HG03066 (cell line): Measurements from ENCODE around the gene MAP4K4.

Source experiments
- ATAC-seq: cut with Tn5 transposase; IDR thresholded peaks from one replicate; pipeline ENCODE4 v1.9.1; 2021; ENCODE audit warnings: low read depth; ENCODE audit not compliant: unreplicated experiment

Gene MAP4K4

DNA sequence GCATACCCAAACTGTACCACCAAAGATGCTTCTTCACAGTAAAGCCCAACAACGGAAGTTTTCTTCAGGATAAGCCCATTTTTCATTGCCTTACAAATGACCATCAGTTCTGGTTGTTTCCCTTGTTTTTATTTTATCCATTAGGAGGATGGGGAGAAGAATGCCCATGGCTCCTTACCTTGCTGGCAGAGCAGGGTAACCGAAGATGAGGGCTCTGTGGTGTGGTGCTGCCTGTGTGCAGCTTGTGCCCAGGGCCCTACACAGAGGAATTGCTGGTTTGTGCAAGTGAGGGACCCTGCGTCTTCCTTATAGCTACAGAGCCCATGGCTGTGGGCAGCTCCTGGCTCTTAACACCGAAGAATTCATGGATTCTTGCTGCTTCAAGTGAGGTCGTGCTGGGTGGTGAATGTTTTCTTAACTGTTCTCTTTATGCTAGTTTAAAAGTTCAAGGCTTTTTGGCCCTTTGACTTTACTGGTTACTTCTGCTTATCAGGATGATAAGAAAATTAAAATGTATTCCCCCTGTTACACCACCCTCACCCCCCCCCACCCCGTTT is 110.6 kb downstream of the MAP4K4 start:
- no peak for ATAC-seq

DNA sequence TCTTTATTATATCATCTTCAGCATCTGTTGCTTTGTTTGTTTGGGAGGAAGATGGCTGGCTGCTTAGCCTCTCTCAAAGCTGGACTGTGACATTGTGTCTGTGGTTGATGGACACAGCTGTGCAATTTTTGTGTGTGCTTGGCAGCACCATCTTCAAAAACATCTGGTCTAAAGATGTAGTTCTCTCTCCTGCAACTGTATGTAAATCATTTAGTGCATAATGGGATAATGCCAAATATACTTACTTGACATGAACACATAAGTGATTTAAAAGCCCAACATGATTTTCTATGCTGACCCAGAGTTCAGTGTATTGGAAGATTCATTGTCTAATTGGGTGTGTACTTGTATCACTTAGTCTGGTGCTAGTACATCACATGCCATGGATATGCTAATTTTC is 112.2 kb downstream of the MAP4K4 start:
- no peak for ATAC-seq

DNA sequence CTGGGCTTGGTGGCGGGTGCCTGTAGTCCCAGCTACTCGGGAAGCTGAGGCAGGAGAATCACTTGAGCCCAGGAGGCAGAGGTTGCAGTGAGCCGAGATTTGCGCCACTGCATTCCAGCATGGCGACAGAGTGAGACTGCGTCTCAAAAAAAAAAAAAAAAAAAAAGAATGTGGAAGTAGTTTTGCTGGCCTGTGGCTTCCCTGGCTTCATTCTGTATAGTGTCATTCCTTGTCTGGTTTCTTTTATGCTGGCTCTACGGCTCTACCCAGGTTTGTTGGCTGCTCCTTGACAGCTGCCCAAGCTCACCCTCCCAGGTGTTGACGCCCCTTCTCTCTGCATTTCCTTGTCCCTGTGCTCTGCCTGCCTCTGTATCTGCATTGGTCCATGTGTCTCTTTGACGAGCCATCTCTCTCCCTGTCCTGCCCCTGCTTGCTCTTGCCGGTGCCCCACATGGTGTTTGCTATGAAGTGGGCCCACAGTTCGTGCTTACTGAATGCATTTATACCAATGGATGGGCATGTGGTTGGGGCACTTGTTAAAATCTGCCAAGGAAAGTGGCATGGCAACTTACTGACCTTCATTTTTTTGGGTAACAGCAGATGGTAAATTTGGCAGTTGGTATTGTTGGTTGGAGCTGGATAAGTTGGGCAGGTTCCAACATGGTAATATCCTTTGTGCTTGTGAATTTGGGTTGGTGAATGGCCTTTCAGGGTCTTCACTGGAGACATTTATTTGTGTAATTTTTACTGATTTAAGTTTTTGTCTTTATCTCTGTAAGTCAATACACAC is 113.9 kb downstream of the MAP4K4 start:
- no peak for ATAC-seq

DNA sequence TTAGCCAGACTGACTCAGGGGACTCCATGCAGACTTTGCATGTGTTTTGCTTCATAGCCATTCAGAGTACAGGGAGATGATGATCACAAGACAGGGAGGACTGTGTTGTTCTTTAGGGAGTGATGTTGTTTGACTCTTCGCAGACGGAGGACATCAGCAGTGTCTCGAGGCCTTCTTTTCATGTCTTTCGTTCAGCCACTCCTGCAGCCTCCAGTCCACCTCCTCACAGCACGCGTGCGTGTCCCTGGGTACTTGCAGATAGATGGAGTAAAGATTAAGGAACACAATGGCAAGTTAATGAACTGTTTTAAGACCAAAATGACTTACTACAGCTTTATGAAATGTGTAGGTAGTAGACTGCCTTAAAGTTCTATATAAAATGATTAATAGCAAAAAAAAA is 114.7 kb downstream of the MAP4K4 start:
- ATAC-seq: no peak

DNA sequence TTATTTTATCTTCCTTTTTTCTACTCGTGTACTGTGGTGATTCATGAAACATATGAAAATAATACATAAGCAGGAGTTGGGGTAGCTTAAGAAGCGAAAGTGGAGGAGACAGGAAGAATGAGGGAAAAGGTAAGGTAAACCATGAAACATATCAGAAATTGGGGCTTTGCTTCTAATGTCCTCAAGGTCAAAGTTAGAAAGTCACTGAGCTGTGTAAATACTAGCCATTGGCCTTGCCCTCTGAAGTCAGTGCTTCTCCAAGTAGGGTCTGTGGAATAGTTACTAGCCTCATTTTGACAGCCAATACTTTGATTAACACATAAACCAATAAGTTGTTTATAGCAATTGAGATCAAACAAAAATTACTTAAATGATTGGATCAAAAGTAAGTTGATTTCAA is 117.2 kb downstream of the MAP4K4 start:
- no peak for ATAC-seq

DNA sequence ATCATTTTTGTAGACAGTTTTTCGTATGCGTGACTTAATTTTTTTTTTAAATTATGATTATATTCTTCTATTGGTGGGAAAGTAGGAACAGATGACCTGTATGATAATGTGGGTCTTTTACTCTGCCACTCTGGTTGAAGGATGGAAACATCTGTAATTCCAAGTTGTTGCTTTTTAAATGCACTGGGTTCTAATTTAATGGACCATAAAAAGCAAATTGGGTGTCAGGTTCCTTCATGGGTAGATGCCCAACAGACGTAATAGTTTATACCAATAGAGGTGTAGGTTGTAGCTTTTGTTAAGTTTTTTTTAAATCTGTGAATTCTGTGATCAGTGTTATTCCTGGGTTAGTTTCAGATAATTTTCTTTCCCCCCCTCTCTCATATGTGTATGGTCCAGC is 117.6 kb downstream of the MAP4K4 start:
- no peak for ATAC-seq

DNA sequence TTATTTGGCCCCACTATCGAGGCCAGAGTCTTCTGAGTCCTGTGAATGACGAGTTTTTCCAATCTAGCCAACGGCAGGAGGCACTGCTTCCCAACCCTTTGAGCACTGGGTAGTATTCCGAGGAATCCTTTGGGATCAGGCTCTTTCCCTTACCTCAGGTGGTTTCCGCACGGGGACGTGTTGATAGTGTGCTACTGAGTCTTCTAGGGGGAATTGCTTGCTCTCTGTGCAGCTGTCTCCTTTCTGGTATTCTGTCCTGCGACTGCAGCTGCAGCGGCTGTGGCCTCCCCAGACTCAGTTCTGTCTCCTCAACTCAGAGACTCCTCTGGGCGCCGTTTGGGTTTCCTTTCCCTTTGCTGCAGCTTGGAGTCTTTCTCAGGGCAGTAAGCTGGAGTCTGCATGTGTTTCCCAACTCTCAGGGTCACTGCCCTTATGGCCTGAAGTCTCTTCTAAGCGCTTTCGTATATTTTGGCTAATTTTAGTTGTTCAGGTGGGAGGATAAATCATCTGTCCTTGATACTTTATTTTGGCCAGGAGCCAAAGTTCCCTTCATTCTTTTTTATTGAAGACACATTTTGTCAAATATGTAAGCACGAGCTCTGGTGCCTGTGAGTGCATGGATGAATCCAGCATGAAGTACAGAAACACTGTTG is 118.4 kb downstream of the MAP4K4 start:
- no peak for ATAC-seq

DNA sequence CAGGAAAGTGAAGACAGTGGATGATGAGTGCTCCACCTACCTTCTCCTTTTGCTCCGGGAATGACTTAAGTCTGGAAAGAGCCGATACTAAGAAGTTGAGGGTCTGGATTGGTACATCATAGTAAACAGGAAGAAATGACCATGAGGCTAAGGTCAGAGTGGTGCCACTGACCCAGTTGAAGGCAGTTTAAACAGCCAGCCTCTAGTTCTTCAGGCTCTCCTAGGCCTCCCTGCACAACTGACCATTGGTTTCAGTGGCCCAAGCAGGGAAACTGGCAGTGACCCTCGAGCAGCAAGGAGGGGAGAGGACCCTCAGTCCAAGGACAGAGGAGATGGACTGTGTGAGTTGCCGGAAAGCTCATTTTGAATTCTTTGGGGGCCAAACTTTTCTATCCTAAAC is 119.1 kb downstream of the MAP4K4 start:
- no peak for ATAC-seq

DNA sequence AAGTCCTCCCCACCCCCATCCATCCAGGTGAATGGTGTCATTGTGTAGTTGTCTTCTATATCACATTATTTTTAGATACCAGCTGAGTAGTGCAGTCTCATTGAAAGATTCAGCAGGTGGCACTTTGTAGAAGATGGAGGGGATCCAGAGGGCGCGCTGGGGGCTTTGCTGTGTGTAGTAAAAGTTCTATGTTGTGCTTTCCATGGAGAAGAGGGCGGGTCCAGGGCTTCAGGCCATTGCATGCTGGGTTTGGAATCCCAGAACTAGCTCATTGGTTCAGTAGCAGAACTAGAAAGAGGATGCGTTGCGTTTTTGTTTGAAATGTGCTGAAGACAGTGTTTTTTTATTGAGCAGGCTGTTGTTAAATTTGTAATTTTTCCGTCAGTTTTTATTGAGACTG is 120.0 kb downstream of the MAP4K4 start:
- no peak for ATAC-seq

DNA sequence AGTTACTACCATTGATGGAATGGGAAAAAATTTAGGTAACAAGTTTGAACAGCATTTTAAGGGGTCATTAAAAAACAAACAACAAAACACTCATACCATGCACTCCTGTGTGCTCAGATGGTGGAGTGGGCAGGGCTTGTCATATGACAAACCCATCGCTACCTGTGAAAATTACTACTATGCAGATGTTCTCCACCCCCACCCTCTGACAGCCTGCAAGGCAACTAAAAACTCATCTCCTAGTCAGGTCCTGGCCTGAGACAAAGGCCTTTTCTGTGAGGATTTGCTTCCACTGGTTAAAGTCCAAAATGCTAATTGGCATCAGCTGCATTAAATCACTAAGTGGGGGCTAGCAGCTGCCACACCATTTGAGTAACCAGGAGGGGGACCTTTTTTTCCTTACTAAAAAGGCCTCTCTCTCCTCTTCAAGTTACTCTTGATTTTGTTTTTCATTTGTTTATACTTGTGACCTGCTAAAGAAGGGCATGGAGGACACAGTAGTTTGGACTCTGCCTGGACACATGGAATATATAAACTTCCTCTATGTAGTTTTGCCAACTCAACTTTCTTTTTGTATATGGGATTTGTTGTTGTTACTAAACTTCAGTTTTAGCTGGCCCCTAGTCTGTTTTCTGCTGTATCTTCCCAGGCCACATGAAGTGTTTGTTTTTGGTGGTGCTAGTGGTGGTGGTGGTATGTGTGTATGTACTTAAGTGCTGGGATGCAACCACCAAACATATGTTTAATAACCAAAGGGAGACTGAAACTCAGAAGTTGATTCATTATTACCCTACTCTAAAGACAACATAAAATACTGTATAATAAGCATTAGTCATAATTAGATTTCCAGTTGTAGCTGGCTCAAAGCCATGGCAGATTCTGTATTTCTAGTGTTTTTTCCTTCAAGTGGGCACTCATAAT is 121.3 kb downstream of the MAP4K4 start:
- no peak for ATAC-seq

DNA sequence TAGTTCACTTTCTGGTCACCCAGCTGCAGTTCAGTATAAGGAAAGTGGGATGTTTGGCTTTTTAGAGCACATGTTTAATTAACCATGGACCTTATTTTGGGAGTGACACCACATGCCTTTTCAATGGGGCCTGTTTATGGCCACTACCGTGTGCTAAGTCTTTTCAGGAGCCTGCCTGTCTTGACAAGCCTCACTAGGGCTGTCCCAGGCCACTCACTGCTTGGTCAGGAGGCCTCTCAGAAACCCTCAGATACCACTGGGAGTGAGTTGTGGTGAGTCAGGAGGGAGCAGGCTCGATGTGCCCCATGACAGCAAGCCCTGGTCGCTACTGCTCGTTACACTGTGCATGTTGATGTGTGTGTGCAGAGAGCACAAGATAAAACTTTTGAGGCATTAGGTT is 123.0 kb downstream of the MAP4K4 start:
- ATAC-seq: no peak

DNA sequence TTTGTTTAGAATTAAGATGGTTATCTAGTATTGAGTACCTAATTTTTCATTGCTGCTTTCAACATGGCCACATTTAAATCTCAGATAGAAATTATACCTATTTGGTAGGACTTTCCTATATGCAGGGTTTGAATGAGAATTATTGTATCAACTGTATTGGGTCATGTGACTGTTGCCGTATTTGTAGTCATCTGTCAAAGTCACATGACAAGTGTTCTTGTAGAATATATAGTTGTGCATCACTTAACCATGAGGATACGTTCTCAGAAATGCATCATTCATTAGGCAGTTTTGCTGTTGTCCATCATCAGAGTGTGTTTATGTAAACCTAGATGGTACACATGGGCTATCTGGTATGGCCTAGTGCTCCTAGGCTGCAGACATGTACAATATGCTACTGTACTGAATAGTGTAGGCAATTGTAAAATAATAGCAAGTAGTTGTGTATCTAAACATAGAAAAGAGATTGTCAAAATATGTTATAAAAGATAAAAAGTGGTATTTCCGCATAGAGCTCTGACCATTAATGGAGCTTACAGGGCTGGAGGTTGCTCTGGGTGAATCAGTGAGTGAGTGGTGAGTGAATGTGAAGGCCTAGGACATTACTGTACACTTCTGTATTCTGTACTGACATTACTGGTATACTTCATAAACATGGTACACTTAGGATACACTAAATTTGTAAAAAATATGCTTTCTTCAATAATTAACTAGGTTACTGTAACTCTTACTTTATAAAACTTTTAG is 123.7 kb downstream of the MAP4K4 start:
- ATAC-seq: no peak

DNA sequence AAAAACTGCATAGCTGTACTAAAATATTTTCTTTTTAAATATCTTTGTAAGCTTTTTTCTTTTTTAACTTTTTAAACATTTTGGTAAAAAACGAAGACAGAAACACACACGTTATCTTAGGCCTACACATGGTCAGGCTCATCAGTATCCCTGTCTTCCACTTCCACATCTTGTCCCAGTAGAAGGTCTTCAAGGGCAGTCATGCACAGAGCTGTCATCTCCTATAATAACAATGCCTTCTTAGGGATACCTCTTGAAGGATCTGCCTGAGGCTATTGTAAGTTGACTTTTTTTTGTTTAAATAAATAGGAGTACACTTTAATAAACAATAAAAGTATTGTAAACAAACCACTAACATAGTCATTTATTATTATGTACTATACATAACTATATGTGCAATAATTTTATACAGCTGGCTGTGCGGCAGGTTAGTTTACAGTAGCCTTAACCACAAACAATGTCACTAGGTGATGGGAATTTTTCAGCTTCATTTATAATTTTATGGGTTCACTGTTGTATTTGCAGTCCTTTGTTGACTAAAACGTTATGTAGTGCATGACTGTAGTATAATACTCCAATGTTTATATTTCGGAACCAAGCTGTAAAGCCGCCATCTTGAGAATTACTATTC is 124.4 kb downstream of the MAP4K4 start:
- ATAC-seq: no peak

DNA sequence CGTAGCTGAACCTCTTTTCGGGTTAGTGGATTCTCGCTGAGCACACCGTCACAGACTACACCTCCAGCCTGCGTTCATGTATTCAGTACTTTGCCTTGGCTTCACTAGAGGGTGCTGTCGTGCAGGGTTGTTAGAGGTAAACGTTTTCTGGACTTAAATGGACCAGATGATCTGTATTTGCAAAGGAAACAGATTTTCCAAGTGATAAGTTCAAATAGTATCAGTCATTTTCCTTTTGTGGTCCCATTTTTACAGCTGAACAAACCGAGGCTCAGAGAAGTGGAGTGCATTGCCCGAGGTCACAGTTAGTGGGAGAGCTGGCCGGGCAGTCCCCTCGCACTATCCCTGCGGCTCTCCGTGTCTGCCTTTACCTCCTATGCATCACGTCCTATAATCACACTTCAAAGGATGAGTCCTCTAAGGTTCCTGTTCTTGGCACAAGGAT is 125.9 kb downstream of the MAP4K4 start:
- peak; percentile 85 for ATAC-seq

DNA sequence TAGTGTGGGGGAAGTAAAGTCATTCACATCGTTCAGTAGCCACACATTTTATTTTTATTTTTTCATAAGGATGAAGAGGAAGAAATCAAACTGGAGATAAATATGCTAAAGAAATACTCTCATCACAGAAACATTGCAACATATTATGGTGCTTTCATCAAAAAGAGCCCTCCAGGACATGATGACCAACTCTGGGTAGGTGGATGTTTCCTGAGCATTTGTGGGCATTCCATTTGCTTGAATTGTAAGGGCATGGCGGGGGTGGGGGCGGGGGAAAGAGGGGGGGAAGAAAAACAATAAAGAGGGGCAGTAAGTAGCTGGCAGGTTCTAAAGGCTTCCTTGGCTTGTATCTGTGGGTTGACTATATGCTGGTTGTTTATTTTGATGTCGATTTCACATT is 126.4 kb downstream of the MAP4K4 start:
- no peak for ATAC-seq

DNA sequence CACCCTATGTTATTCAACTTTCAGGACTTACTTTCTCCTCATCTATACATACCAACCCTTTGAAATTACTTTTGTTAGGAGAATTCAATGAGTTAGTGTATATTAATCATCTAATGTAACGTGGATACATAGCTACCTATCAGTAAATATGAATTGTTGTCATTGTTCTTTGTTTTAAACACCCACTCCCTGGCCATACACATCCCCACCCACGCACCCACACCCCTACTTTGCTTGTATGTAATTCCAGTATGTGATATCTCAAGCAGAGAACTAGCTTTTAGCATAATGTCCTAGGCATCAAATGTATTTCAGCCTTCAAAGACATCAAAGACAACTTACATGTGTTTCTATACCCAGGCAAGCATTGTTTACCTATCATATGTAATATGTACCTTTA is 129.2 kb downstream of the MAP4K4 start:
- ATAC-seq: no peak

DNA sequence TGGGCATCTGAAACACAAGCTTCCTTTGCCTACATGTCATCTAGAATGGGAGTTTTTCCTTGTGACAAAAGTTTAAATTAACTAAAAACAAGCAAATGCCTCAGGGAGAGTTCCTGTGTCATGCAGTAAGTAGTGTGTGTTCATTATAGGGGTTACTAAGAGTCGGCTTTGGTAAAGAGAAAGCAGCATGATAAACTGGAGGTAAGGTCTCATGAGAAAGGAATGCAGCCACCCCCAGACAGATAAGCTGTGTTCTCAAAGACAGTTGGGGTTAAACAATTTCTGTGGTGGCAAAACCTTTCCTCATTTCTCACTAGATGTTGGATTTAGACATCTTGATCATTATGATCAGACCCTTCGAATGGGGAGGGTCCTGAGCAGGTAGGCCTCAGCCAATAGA is 129.7 kb downstream of the MAP4K4 start:
- ATAC-seq: no peak

DNA sequence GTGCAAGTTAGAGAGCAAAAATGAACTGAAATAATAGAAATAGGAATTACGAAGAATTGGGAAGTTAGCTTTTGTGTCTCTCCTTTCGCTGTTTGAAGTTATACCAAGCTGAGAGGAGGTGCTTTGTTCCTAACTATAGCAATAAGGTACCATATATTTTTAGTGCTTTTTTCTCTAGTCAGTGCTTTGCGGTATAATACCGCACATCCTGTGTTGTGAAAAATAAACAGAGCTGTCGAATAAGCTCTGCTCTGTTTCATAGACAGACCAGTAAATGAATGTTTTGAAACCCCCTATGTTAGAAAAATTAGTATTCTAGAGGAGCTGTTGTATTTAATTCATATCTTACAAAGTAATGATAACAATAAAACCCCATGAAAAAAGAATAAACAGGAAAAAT is 130.8 kb downstream of the MAP4K4 start:
- no peak for ATAC-seq

DNA sequence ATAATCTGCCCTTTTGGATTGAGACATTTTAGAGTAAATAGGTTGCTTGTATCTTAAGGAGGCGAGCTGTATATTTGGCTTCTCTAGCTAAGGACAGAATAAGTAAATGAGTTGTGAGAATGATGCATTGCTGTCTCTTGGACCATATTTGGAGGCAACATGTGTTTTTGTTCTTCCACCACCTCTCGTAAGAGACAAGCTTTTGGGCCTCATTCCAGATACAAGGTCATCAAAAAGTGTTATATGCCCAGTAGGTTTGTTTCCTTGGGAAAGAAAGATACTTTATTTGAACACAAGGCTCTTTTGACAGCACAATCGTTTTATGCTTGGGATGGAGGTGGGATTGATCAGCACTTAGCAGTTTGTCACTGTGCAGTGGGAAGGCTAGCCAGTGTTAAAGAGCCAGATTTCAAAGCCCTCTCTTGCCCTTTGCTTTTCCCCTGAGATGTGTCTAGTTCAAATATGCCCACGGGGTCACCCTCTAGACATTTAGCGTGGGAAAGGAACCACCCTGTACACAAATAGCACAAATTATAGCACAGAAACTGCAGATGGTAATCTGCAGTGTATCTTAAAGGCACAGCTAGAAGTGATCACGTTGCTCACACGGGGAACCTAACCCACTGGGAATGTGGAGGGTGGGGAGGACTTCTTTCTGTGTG is 131.3 kb downstream of the MAP4K4 start:
- ATAC-seq: no peak
